HG02623 (cell line): ENCODE results near the gene C16orf87.
"Not testable (repeated sequence)": the region's sequence is repeated elsewhere in the genome, so short reads cannot be mapped to it uniquely, and the experiment has no call there.

Source experiments
- ATAC-seq: cut with Tn5 transposase; IDR thresholded peaks from one replicate; pipeline ENCODE4 v1.9.1; 2021; ENCODE audit warnings: moderate library complexity; ENCODE audit not compliant: unreplicated experiment

The C16orf87 gene, protein sequence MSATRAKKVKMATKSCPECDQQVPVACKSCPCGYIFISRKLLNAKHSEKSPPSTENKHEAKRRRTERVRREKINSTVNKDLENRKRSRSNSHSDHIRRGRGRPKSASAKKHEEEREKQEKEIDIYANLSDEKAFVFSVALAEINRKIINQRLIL

GRCh38 chr16:46830902-46831647, at the start of gene C16orf87:
Gene C16orf87 (minus strand): TSS chr16:46831180. CDS start chr16:46831149, 31 bp downstream.
- peak; percentile 94 for ATAC-seq

DNA sequence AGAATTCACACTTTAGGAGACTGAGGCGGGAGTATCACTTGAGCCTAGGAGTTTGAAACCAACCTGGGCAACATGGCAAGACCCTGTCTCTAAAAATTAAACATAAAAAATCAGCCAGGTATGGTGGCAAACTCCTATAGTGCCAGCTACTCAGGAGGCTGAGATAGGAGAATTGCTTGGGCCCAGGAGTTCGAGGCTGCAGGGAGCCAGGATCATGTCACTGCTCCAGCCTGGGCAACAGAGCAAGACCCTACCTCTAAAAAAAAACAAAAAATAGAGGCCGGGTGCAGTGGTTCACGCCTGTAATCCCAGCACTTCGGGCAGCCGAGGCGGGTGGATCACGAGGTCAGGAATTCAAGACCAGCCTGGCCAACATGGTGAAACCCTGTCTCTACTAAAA, 44.3 kb upstream of the C16orf87 start:
- no peak for ATAC-seq

DNA sequence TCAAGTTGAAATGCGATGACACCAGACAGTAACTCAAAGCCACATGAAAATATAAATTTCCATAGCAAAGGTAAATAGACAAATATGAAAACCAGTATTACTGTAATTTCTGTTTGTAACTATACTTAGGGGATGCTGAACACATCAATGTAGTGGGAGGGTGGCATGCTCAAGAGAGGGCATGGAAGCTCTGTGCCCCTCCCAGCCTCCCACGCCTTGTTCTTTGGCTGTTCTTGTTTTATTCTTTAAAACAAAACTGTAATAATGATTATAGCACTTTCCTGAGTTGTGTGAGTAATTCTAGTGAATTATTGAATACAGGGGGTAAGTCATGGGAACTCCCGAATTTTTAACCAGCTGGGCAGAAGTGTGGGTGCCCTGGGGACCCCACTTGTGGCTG, 42.2 kb upstream of the C16orf87 start:
- ATAC-seq: no peak

DNA sequence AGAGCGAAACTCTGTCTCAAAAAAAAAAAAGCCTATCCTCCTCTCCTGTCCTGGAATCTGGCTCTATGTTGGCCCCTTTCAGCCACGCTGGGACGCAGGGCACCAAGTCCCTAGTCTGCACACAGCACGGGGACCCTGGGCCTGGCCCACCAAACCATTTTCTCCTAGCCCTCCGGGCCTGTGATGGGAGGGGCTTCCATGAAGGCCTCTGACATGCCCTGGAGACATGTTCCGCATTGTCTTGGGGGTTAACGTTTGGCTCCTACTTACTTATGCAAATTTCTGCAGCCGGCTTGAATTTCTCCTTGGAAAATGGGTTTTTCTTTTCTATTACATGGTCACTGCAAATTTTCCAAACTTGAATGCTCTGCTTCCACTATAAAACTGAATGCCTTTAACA, 40.6 kb upstream of the C16orf87 start:
- ATAC-seq: no peak

DNA sequence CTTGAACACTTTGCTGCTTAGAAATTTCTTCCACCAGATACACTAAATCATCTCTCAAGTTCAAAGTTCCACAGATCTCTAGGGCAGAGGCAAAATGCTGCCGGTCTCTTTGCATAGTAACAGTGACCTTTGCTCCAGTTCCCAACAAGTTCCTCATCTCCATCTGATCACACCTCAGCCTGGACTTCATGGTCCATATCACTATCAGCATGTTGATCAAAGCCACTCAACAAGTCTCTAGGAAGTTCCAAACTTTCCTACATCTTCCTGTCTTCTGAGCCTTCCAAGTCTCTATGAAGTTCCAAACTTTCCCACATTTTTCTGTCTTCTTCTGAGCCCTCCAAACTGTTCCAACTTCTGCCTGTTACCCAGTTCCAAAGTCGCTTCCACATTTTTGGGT, 37.9 kb upstream of the C16orf87 start:
- ATAC-seq: not testable (repeated sequence)

- ATAC-seq: not testable (repeated sequence)
These were observed 36.5 kb upstream of the C16orf87 start for GRCh38 chr16:46867486-46867885.

GRCh38 chr16:46866286-46866685, 35.3 kb upstream of the C16orf87 start:
- ATAC-seq: no peak

DNA sequence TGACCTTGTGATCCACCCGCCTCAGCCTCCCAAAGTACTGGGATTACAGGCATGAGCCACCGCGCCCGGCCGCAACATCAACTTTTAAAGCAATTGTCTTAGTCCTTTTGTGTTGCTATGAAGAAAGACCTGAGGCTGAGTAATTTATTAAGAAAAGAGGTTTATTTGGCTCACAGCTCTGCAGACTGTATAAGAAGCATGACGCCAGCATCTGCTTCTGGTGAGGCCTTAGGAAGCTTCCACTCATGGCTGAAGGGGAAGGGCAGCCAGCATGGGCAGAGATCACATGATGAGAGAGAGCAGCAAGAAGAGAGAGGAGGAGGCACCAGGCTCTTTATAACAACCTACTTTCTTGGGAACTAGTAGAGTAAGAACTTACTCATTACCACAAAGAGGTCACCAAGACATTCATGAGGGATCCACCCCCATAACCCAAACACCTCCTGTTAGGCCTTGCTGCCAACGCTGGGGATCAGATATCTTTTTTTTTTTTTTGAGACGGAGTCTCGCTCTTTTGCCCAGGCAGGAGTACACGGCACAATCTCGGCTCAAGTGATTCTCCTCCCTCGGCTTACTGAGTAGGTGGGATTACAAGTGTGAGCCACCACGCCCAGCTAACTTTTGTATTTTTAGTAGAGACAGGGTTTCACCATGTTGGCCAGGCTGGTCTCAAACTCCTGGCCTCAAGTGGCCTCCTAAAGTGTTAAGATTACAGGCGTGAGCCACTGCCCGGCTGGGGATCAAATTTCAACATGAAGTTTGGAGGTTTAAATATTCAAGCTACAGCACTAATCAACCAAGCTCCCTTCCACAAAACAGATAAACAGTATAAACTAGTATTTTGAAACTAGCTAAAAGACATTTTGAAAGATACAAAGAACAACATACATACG, 31.8 kb upstream of the C16orf87 start:
- no peak for ATAC-seq

- ATAC-seq: no peak
These were observed 28.8 kb upstream of the C16orf87 start for GRCh38 chr16:46859719-46860152.

- no peak for ATAC-seq
These were observed 27.2 kb upstream of the C16orf87 start for GRCh38 chr16:46858151-46858550.

GRCh38 chr16:46857368-46857945, 26.5 kb upstream of the C16orf87 start:
- ATAC-seq: no peak

- no peak for ATAC-seq
These were observed 24.4 kb upstream of the C16orf87 start for GRCh38 chr16:46855389-46855788.

DNA sequence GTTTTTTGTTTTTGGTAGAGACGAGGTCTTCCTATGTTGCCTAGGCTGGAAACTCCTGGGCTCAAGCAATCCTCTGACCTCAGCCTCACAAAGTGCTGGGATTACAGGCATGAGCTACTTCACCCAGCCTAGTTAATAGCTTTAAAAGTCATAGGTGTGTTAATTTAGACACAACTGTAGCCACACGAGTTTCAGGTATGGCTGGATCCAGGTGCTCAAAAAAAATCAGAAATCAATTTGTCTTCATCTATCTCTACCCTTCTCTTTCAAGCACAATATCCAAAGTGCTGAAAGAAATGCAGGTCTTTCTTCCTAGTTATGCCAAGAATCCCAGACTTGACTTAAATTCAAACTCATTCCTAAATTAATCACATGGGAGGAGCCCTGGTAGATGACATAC, 23.9 kb upstream of the C16orf87 start:
- ATAC-seq: no peak

DNA sequence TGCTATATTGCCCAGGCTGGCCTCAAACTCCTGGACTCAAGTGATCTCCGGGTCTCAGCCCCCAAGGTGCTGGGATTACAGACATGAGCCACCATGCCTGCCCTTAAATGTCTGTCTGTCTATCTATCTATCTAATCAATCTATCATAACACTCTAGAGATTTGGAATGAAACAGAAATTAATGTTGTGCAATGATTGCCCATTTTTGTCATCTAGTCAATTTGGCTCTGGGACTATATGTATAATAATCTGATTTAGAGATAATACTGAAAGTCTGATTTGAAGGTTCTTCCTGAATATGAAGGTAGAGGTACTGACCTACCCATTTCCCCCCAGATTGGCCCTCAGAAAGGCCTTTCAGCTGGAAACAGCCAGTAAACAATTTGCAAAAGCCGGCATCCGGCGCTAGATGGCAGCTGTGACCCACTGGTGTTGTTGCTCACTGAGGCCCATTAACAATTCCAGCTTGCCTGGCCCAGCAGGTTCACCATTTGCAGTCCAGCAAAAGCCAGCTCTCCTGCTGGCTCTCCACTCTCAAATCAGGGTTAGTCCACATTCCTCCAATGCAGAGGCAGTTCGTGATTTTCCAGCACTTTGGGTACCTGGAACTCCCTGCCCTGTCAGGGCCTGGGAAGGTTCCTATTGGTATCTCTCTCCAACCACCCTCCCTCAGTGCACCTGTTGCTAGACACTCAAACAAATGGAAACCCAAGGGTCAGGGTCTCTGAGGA, 22.9 kb upstream of the C16orf87 start:
- no peak for ATAC-seq

GRCh38 chr16:46852130-46852529, 21.1 kb upstream of the C16orf87 start:
- ATAC-seq: no peak

- ATAC-seq: peak; percentile 54
These were observed 19.9 kb upstream of the C16orf87 start for GRCh38 chr16:46850619-46851555.

GRCh38 chr16:46848768-46849764, 18.1 kb upstream of the C16orf87 start:
- no peak for ATAC-seq

- ATAC-seq: no peak
These were observed 15.0 kb upstream of the C16orf87 start for GRCh38 chr16:46845952-46846351.
